HFFc6 (cell line): ENCODE data around the gene GPX7. TPM values are rescaled to one million over a fixed set of nuclear protein-coding genes. Genes with fewer than 3 reads are reported as not detected.
A peak's percentile ranks its signal among the peaks of the same experiment; 100 is the strongest.

Source experiments
- DNase-seq: peaks from one replicate; pipeline ENCODE4 v3.0.0-alpha.2; 2018
- H3K27ac Mint-ChIP-seq: 2 replicates; pipeline ENCODE4 v1.8.0; 2020; ENCODE audit warnings: mild to moderate bottlenecking, mixed read lengths
- H3K27me3 Mint-ChIP-seq: 2 replicates; pipeline ENCODE4 v1.8.0; 2021; ENCODE audit warnings: mild to moderate bottlenecking, moderate library complexity, mixed read lengths; ENCODE audit not compliant: insufficient read depth
- H3K36me3 Mint-ChIP-seq: 2 replicates; pipeline ENCODE4 v1.8.0; 2021; ENCODE audit warnings: low read depth, mixed read lengths
- H3K4me1 Mint-ChIP-seq: 2 replicates; pipeline ENCODE4 v1.8.0; 2020; ENCODE audit warnings: low read depth, mixed read lengths
- H3K4me3 Mint-ChIP-seq: 2 replicates; pipeline ENCODE4 v1.8.0; 2020; ENCODE audit warnings: mild to moderate bottlenecking, moderate library complexity, mixed read lengths
- H3K9me3 Mint-ChIP-seq: 2 replicates; pipeline ENCODE4 v1.8.0; 2020; ENCODE audit warnings: mild to moderate bottlenecking, mixed read lengths
- CTCF ChIP-seq: fragments of 200-600 bp; sonication (generic); IDR thresholded peaks from 2 replicates; pipeline ENCODE4 v1.5.0; 2021; ENCODE audit warnings: antibody characterized with exemption, mild to moderate bottlenecking
- total RNA-seq, 6 experiments: library from RNA; stranded (reverse); fragmentation: NEBNext Ultra II Directional; extraction: Animal tissue kit (Norgen Biotek cat#: 25700); gene quantifications; 2 replicates in 1 of 6; 3 replicates in 5 of 6; pipeline ENCODE4 v1.2.3, GENCODE V29; 2021

Gene GPX7
- total RNA-seq, 6 experiments from 2014 or later, result 15.5 to 24.6 (median 18.6) TPM

DNA sequence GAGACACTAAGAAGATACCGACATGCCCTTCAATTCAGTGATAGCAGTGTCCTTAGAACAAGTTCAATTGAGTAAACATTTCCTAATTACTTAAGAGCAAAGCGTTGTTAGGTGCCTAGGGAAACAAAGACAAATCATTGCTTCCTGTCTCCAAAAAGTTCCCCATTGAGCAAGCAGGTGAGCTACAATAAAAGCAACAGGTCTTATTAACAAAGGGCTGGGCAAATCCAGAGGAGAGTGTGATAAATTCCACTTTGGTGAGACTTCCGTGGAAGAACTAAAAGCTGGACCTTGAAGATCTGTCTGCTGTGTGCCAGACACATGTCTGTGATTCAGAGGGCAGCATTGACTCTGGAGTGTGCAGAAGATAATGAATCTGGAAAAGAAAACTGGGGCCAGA is 47.4 kb upstream of the GPX7 start:
- H3K36me3 Mint-ChIP-seq, result no peaks in the 10 kb centered on the region
- H3K9me3 Mint-ChIP-seq, result no peaks in the 10 kb centered on the region
- H3K27me3 Mint-ChIP-seq, result peaks cover 2% of the 10 kb centered on the region
- no peak overlapping the region; the same call in 1 of the 2 replicates for H3K4me3 Mint-ChIP-seq
- H3K27ac Mint-ChIP-seq, result peak overlapping the region; percentile 69
- DNase-seq, result peak; percentile 31
- no peak for TF ChIP-seq CTCF
- peaks cover 23% of the 10 kb centered on the region for H3K4me1 Mint-ChIP-seq

DNA sequence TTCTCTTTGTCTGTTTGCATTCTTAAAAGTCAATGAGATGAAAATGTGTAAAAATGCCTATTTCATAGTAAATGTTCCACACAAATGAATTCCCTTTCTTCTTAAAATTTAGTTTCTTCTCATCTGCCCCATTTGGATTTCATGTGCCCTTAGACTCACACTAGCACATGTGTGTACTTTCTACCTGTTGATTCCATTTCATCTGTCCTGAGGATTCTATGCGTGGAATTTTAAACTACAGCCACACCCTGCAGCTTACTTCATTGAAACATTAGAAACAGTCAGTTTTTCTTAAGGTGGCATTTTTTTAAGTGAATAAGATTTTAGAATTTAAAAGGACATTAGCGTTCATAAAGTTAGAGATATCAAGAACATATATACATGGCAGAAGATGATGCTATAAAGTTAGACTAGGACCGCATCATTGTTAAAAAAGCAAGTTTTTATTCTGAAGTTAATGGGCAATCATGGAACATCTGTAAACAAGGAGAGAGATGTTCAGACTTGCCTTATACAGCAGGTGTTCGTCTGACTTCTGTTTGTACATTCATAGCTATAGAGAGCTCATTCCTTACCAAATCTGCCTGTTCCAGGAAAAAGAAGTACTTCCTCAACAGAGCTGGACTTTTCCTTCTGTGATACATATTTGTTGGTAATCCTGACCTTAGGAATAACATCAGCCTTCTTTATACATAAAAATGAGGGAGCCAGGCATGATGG is 45.4 kb upstream of the GPX7 start:
- H3K36me3 Mint-ChIP-seq, result no peaks in the 10 kb centered on the region
- TF ChIP-seq CTCF, result no peak
- DNase-seq, result no peak
- H3K4me3 Mint-ChIP-seq, result no peak overlapping the region
- H3K27me3 Mint-ChIP-seq, result peaks cover 3% of the 10 kb centered on the region
- H3K4me1 Mint-ChIP-seq, result peaks cover 23% of the 10 kb centered on the region
- no peaks in the 10 kb centered on the region for H3K9me3 Mint-ChIP-seq
- H3K27ac Mint-ChIP-seq, result no peak overlapping the region

GRCh38 chr1:52558941-52559340 is 43.2 kb upstream of the GPX7 start:
- H3K9me3 Mint-ChIP-seq, result no peaks in the 10 kb centered on the region
- peaks cover 20% of the 10 kb centered on the region for H3K4me1 Mint-ChIP-seq
- no peaks in the 10 kb centered on the region for H3K36me3 Mint-ChIP-seq
- DNase-seq, result no peak
- H3K27ac Mint-ChIP-seq, result no peak overlapping the region
- peaks cover 7% of the 10 kb centered on the region for H3K27me3 Mint-ChIP-seq
- no peak overlapping the region for H3K4me3 Mint-ChIP-seq
- no peak for TF ChIP-seq CTCF

- no peaks in the 10 kb centered on the region for H3K36me3 Mint-ChIP-seq
- H3K4me3 Mint-ChIP-seq, result no peak overlapping the region
- no peak for DNase-seq
- peaks cover 11% of the 10 kb centered on the region for H3K4me1 Mint-ChIP-seq
- no peaks in the 10 kb centered on the region for H3K9me3 Mint-ChIP-seq
- TF ChIP-seq CTCF, result no peak
- no peak overlapping the region for H3K27ac Mint-ChIP-seq
- peaks cover 7% of the 10 kb centered on the region for H3K27me3 Mint-ChIP-seq
Measured at GRCh38 chr1:52559875-52560274, 42.3 kb upstream of the GPX7 start.

DNA sequence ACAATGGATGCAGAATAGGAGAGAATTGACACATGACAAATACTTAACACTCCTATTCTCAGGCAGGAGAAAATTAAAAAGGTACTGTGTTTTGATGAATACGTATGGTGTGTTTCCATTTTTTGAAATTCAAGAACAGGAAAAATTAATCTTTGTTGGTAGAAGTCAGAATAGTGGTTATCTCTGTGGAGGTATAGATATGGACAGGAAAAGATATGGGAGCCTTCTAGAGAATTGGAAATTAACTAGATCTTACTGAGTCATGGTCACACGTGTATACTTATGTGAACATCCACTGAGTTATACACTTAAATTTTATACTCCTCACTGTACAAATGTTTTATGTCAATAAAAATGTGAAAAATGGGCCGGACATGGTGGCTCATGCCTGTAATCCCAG is 39.4 kb upstream of the GPX7 start:
- H3K27ac Mint-ChIP-seq, result no peak overlapping the region
- H3K36me3 Mint-ChIP-seq, result no peaks in the 10 kb centered on the region
- no peaks in the 10 kb centered on the region for H3K9me3 Mint-ChIP-seq
- TF ChIP-seq CTCF, result no peak
- H3K27me3 Mint-ChIP-seq, result peaks cover 5% of the 10 kb centered on the region; the same call in 1 of the 2 replicates
- H3K4me3 Mint-ChIP-seq, result no peak overlapping the region
- DNase-seq, result no peak
- H3K4me1 Mint-ChIP-seq, result peaks cover 1% of the 10 kb centered on the region
